K562 (cell line): ENCODE data around the gene KIF26A. TPM values are rescaled to one million over a fixed set of nuclear protein-coding genes. Genes with fewer than 3 reads are reported as not detected.

ENCODE experiments used
- ATAC-seq: fragments of 200-7000 bp; cut with Tn5 transposase; 3 replicates; pipeline ENCODE4 v1.9.1; 2020; ENCODE audit warnings: moderate library complexity
- BruUV-seq: library from RNA; stranded (reverse); fragments of 400-500 nt; replicated peaks from 2 replicates; lab custom pipeline; 2021; lab: Mats Ljungman, UMichigan
- CTCF ChIA-PET: fragments of 300-600 bp; formaldehyde crosslinking; extraction: SDS; loops from one replicate; lab custom pipeline; 2021; ENCODE audit warnings: low intra/inter-chr PET ratio; lab: Yijun Ruan, JAX
- POLR2A ChIA-PET: fragments of 300-600, 350-650 bp; sonication (Branson Sonifier 250); formaldehyde crosslinking; extraction: SDS; loops from one replicate; lab custom pipeline; 2021; ENCODE audit warnings: antibody characterized with exemption, inconsistent platforms; lab: Yijun Ruan, JAX
- DNase-seq, 4 experiments: peaks; one replicate each; pipeline versions ENCODE4 v3.0.0 to v3.0.0-alpha.2; 2011 to 2018; ENCODE audit warnings: low spot score in 3 of 4, mixed read lengths in 3 of 4; ENCODE audit errors: extremely low read depth in 1 of 4
- FAIRE-seq: peaks from 2 replicates; lab custom pipeline; 2011; peaks lifted over from hg19 to GRCh38; lab: Jason Lieb, UNC
- H2AFZ ChIP-seq: 2 replicates; pipeline ENCODE4 v1.6.0; 2011; ENCODE audit warnings: low read depth, low read length, control low read depth, inconsistent platforms
- H3K27ac ChIP-seq: fragments of 200-600 bp; 3 replicates; pipeline ENCODE4 v1.8.0; 2011; ENCODE audit warnings: low read depth, mild to moderate bottlenecking, control low read depth, inconsistent platforms, low read length, moderate library complexity, mixed read lengths; ENCODE audit errors: extremely low read depth
- H3K27me3 ChIP-seq, 2 experiments: fragments of 300-600 bp in 1 of 2; 2 replicates in 1 of 2; 3 replicates in 1 of 2; pipeline versions ENCODE4 v1.6.0 to v1.8.0; 2011; ENCODE audit warnings: inconsistent platforms in 2 of 2, low read length in 2 of 2, mild to moderate bottlenecking in 1 of 2, mixed read lengths in 1 of 2, moderate library complexity in 1 of 2; ENCODE audit not compliant: control insufficient read depth in 2 of 2, insufficient read depth in 2 of 2
- H3K36me3 ChIP-seq: fragments of 300-600 bp; 3 replicates; pipeline ENCODE4 v1.8.0; 2011; ENCODE audit warnings: mild to moderate bottlenecking, low read length, inconsistent platforms; ENCODE audit not compliant: control insufficient read depth, insufficient read depth
- H3K4me1 ChIP-seq, 2 experiments: fragments of 200-600 bp in 1 of 2; replicated peaks in 1 of 2; 2 replicates in 1 of 2; 3 replicates in 1 of 2; pipeline versions ENCODE4 v1.5.1 to v1.8.0; 2011; ENCODE audit warnings: inconsistent platforms in 2 of 2, low read length in 2 of 2, mild to moderate bottlenecking in 1 of 2, mixed read lengths in 1 of 2, moderate library complexity in 1 of 2; ENCODE audit not compliant: control insufficient read depth in 2 of 2, insufficient read depth in 2 of 2
- H3K4me2 ChIP-seq: 2 replicates; pipeline ENCODE4 v1.6.1; 2011; ENCODE audit warnings: low read length, control low read depth, inconsistent platforms, mixed read lengths; ENCODE audit not compliant: insufficient read depth
- H3K4me3 ChIP-seq: fragments of 200-600 bp; sonication (generic), shearing (Covaris generic); 2 replicates; pipeline ENCODE4 v1.5.1; 2016; ENCODE audit warnings: control low read depth, inconsistent platforms
- H3K79me2 ChIP-seq: fragments of 200-600 bp; 3 replicates; pipeline ENCODE4 v1.8.0; 2011; ENCODE audit warnings: low read length, inconsistent platforms; ENCODE audit not compliant: control insufficient read depth, insufficient read depth
- H3K9ac ChIP-seq, 2 experiments: 2 replicates each; pipeline versions ENCODE4 v1.6.0 to v1.6.1; 2011; ENCODE audit warnings: low read depth in 2 of 2, low read length in 2 of 2, control low read depth in 1 of 2, inconsistent platforms in 1 of 2, mild to moderate bottlenecking in 1 of 2, mixed read lengths in 1 of 2; ENCODE audit not compliant: insufficient read depth in 1 of 2
- H3K9me1 ChIP-seq: one replicate; pipeline ENCODE4 v1.6.0; 2011; ENCODE audit warnings: inconsistent platforms, mild to moderate bottlenecking, low read length, moderate library complexity; ENCODE audit not compliant: control insufficient read depth, insufficient read depth
- H3K9me3 ChIP-seq: replicated peaks from 2 replicates; pipeline ENCODE4 v1.5.1; 2011; ENCODE audit warnings: low read depth, low read length, inconsistent platforms; ENCODE audit not compliant: control insufficient read depth, insufficient read depth
- H4K20me1 ChIP-seq: replicated peaks from 2 replicates; pipeline ENCODE4 v1.6.1; 2011; ENCODE audit warnings: low read length, inconsistent platforms, mixed read lengths; ENCODE audit not compliant: control insufficient read depth, insufficient read depth
- KDM4B ChIP-seq, 2 experiments: fragments of 450-650 bp in 1 of 2; sonication (generic) in 1 of 2; IDR thresholded peaks; 2 replicates each; pipeline ENCODE4 v1.6.1; 2016 to 2017; ENCODE audit warnings: borderline replicate concordance in 2 of 2, antibody characterized with exemption in 1 of 2, low read depth in 1 of 2, mild to moderate bottlenecking in 1 of 2
- NFIC ChIP-seq: fragments of 450-650 bp; IDR thresholded peaks from 2 replicates; pipeline ENCODE4 v1.6.1; 2017; ENCODE audit warnings: mild to moderate bottlenecking, inconsistent platforms
- WGBS: fragments of 100-300 bp; shearing (Covaris generic); methylation state at CpG from one replicate; pipeline ENCODE4 v1.1.6; 2016; ENCODE audit warnings: low coverage, mixed read lengths; ENCODE audit not compliant: insufficient coverage; ENCODE audit errors: missing lambda C conversion rate; 5-methylcytosine and 5-hydroxymethylcytosine counted together
- in situ Hi-C: fragments of 300-500 bp; cut with MboI; formaldehyde crosslinking; loops from 4 replicates; pipeline ENCODE4 v1.15.0; 2018; ENCODE audit warnings: inconsistent platforms, mixed read lengths
- intact Hi-C: fragments of 100-400 bp; cut with micrococcal nuclease; formaldehyde crosslinking; loops from 2 replicates; pipeline ENCODE4 v1.14.2; 2022
- polyA plus RNA-seq, 8 experiments: library from polyadenylated mRNA; depleted of rRNA in 4 of 8; stranded (reverse) in 5 of 8; unstranded in 3 of 8; fragments of >200 nt; fragmentation: Nextera tagmentation in 2 of 8; fragmentation: Illumina TruSeq in 1 of 8; extraction: Ambion mirVana in 2 of 8; extraction: Trizol in 1 of 8; gene quantifications; 2 replicates each; pipeline versions ENCODE4 v1.2.1 to v1.2.3, GENCODE V29; 2011 to 2014; ENCODE audit warnings: inconsistent platforms in 1 of 8, missing spikeins in 1 of 8
- total RNA-seq, 7 experiments: library from RNA; depleted of rRNA in 6 of 7; stranded (reverse); fragments of >200 nt in 6 of 7; fragmentation: Illumina TruSeq in 2 of 7; extraction: Trizol in 2 of 7; gene quantifications; 2 replicates each; pipeline versions ENCODE4 v1.2.1 to v1.2.3, GENCODE V29; 2011 to 2021; ENCODE audit warnings: low replicate concordance in 1 of 7

The KIF26A gene
- total and polyA plus RNA-seq, 9 of the 15 experiments (the other 6 are each of a cell fraction or from before 2014, with no cell fraction given) = 0.04 TPM; not detected in 8

DNA sequence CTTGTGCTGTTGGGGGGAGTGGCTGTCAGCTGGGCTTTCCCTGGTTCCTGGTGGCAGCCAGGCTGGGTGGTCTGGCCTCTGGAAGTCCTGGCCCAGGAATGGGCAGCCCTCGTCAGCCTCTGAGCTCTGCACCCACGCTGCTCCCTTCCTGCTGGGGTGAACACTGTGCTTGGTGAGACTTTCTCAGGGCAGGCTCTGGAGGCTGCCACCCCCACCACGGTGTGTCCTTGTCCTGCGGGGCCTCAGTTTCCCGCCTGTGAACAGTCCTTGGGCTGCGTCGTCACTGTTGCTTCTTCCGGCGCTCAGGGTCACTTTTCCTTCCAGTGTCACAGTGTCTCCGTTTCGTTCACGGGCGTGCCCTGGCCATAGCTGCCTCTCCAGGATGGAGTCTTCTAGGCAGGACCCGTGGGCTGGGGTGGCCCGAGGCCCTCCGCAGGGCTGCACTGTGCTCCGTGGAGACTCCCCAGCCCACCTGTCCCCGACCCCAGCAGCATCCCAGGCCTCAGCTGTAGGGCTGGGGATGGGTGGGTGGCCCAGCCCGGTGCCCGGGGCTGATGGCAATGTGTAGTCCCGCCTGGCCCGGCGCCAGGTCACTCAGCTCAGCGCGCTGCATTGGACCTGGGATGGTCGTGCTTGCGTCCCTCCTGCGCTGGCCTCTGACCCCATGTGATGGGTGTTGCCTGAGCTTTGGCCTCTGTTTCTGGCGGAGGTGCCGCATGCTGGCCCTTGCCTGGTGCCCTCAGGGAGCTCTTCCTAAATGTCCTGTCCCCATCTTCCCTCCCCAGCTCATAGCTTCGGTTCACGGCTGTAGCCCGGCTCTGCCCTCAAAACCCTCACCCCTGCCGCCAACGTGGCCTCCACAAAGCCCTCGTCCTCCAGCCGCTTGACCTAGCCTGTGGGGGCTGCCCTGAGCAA, 6.8 kb downstream of the KIF26A start:
- no peak for FAIRE-seq
- no peak overlapping the region for H3K4me3 ChIP-seq
- peaks cover 0 to 29% of the 10 kb centered on the region in 2 experiments; a peak in 2 of 5 replicates for H3K27me3 ChIP-seq
- no peaks in the 10 kb centered on the region for H3K9me3 ChIP-seq
- no peaks in the 10 kb centered on the region for H3K36me3 ChIP-seq
- no peak for DNase-seq
- H3K9ac ChIP-seq = no peak overlapping the region
- H3K9me1 ChIP-seq = no peaks in the 10 kb centered on the region
- BruUV-seq = no TSS peak
- H3K4me2 ChIP-seq = no peak overlapping the region
- no peaks in the 10 kb centered on the region for H4K20me1 ChIP-seq
- H3K4me1 ChIP-seq = peaks cover 0 to 9% of the 10 kb centered on the region in 2 experiments; a peak in 2 of 5 replicates
- no peak for ATAC-seq
- TF ChIP-seq KDM4B (IDR thresholded peaks at IDR 0.05; ENCODE audit: borderline replicate concordance in 2 of 2, low read depth in 1 of 2) = no peak
- TF ChIP-seq NFIC = peak; percentile 41; the same call in 1 of the 2 replicates
- 4% methylated on average over 17 of the region's 37 CpGs for WGBS
- ChIA-PET CTCF (no interaction called here), POLR2A (interaction anchor here (0.9 kb wide), 1 partner anchor 12 kb away, joined by 5 read pairs; no protein-coding TSS in a partner anchor)
- in situ Hi-C loops (no loop called here), intact Hi-C loops (no loop called here)
- no peak overlapping the region for H2AFZ ChIP-seq
- H3K79me2 ChIP-seq = no peaks in the 10 kb centered on the region
- H3K27ac ChIP-seq = no peak overlapping the region
